Karpas-422 (cell line): Measurements from ENCODE around the gene KEAP1. TPM values are rescaled to one million over a fixed set of nuclear protein-coding genes. Genes with fewer than 3 reads are reported as not detected.
"Not testable (repeated sequence)": the region's sequence is repeated elsewhere in the genome, so short reads cannot be mapped to it uniquely, and the experiment has no call there.

Experiments used
- DNase-seq: peaks from one replicate; pipeline ENCODE4 v3.0.0-alpha.2; 2015
- H2AFZ ChIP-seq: fragments of 200-600 bp; sonication (generic); 2 replicates; pipeline ENCODE4 v1.6.1; 2014; ENCODE audit warnings: antibody characterized with exemption, low read length, mixed read lengths
- H3K27ac ChIP-seq: fragments of 200-600 bp; sonication (generic); 2 replicates; pipeline ENCODE4 v1.5.1; 2014; ENCODE audit warnings: mild to moderate bottlenecking, low read length, moderate library complexity
- H3K27me3 ChIP-seq: fragments of 200-600 bp; sonication (generic); 2 replicates; pipeline ENCODE4 v1.6.1; 2014; ENCODE audit warnings: low read length, mixed read lengths
- H3K36me3 ChIP-seq: fragments of 200-600 bp; sonication (generic); 2 replicates; pipeline ENCODE4 v1.6.1; 2014; ENCODE audit warnings: low read length, mixed read lengths; ENCODE audit not compliant: insufficient read depth
- H3K4me1 ChIP-seq: fragments of 200-600 bp; sonication (generic); 2 replicates; pipeline ENCODE4 v1.6.1; 2014; ENCODE audit warnings: mild to moderate bottlenecking, low read length, mixed read lengths
- H3K4me2 ChIP-seq: fragments of 200-600 bp; sonication (generic); 2 replicates; pipeline ENCODE4 v1.6.1; 2014; ENCODE audit warnings: low read length, low read depth, mild to moderate bottlenecking; ENCODE audit not compliant: poor library complexity, severe bottlenecking
- H3K4me3 ChIP-seq: fragments of 200-600 bp; sonication (generic); 2 replicates; pipeline ENCODE4 v1.5.1; 2014; ENCODE audit warnings: mild to moderate bottlenecking, antibody characterized with exemption, low read length, mixed read lengths
- H3K79me2 ChIP-seq: fragments of 200-600 bp; sonication (generic); 2 replicates; pipeline ENCODE4 v1.6.1; 2014; ENCODE audit warnings: mild to moderate bottlenecking, low read length, mixed read lengths
- H3K9ac ChIP-seq: fragments of 200-600 bp; sonication (generic); 2 replicates; pipeline ENCODE4 v1.6.0; 2014; ENCODE audit warnings: low read length
- H3K9me2 ChIP-seq: fragments of 200-600 bp; sonication (generic), shearing (Covaris generic); replicated peaks from 2 replicates; pipeline ENCODE4 v1.6.0; 2014; ENCODE audit warnings: mild to moderate bottlenecking, low read length, moderate library complexity; ENCODE audit not compliant: insufficient read depth
- H3K9me3 ChIP-seq: fragments of 300-700, 200-600 bp; sonication (generic); 2 replicates; pipeline ENCODE4 v1.6.1; 2014; ENCODE audit warnings: low read length, mixed read lengths
- H4K20me1 ChIP-seq: fragments of 200-600 bp; sonication (generic); 2 replicates; pipeline ENCODE4 v1.6.1; 2014; ENCODE audit warnings: mild to moderate bottlenecking, antibody characterized with exemption, low read length, low read depth; ENCODE audit not compliant: insufficient read depth
- total RNA-seq: library from RNA; depleted of rRNA; stranded (reverse); fragments of >200 nt; shearing (Covaris generic); gene quantifications from 2 replicates; pipeline ENCODE4 v1.2.3, GENCODE V29; 2014; ENCODE audit warnings: low replicate concordance; rRNA removed

KEAP1 gene
- 25.0 and 53.9 TPM in 2 replicates for total RNA-seq

- Histone ChIP-seq H3K4me1 (peaks cover 11% of the 10 kb centered on the region), H3K9ac (peak within 1 kb of the TSS; percentile 88), H2AFZ (peak within 1 kb of the TSS; percentile 53; the same call in 1 of the 2 replicates), H3K36me3 (peaks cover 14% of the 10 kb centered on the region), H3K27ac (peak within 1 kb of the TSS; percentile 79), H3K27me3 (no peaks in the 10 kb centered on the region), H3K9me2 (no peaks in the 10 kb centered on the region), H3K79me2 (peaks cover 41% of the 10 kb centered on the region), H3K4me2 (peak within 1 kb of the TSS; percentile 88), H4K20me1 (peaks cover 10% of the 10 kb centered on the region; the same call in 1 of the 2 replicates), H3K9me3 (no peaks in the 10 kb centered on the region), H3K4me3 (peak within 1 kb of the TSS; percentile 87)
- peak; percentile 81 for DNase-seq
Measured at GRCh38 chr19:10503002-10503789, at the start of gene KEAP1. Gene KEAP1, minus strand, starts transcription at chr19:10503356. Its CDS starts 3,323 bp downstream, at chr19:10500033.

- H3K27ac ChIP-seq, result no peak overlapping the region
- no peak overlapping the region for H2AFZ ChIP-seq
- peak; percentile 87 for DNase-seq
- H3K9me3 ChIP-seq, result no peaks in the 10 kb centered on the region
- H3K9ac ChIP-seq, result no peak overlapping the region
- peaks cover 26% of the 10 kb centered on the region for H3K36me3 ChIP-seq
- no peaks in the 10 kb centered on the region for H3K79me2 ChIP-seq
- H4K20me1 ChIP-seq, result no peaks in the 10 kb centered on the region
- no peaks in the 10 kb centered on the region for H3K4me1 ChIP-seq
- H3K4me3 ChIP-seq, result no peak overlapping the region
- H3K27me3 ChIP-seq, result no peaks in the 10 kb centered on the region
- no peak overlapping the region for H3K4me2 ChIP-seq
- no peaks in the 10 kb centered on the region for H3K9me2 ChIP-seq
Measured at GRCh38 chr19:10552510-10553053, 49.4 kb upstream of the KEAP1 start.

- Histone ChIP-seq H3K4me2 (no peak overlapping the region), H3K9me3 (no peaks in the 10 kb centered on the region), H3K27me3 (no peaks in the 10 kb centered on the region), H3K9ac (no peak overlapping the region), H3K4me3 (no peak overlapping the region), H3K79me2 (no peaks in the 10 kb centered on the region), H3K36me3 (peaks cover 29% of the 10 kb centered on the region), H4K20me1 (no peaks in the 10 kb centered on the region), H3K4me1 (no peaks in the 10 kb centered on the region), H3K9me2 (no peaks in the 10 kb centered on the region), H3K27ac (no peak overlapping the region), H2AFZ (no peak overlapping the region)
- DNase-seq, result peak; percentile 85
Measured at GRCh38 chr19:10551698-10552301, 48.6 kb upstream of the KEAP1 start.

GRCh38 chr19:10551006-10551405 is 47.9 kb upstream of the KEAP1 start:
- H3K4me1 ChIP-seq, H2AFZ ChIP-seq, H3K4me3 ChIP-seq, H3K27me3 ChIP-seq, H3K9me2 ChIP-seq, H4K20me1 ChIP-seq, H3K79me2 ChIP-seq, H3K9ac ChIP-seq, H3K4me2 ChIP-seq, H3K9me3 ChIP-seq, H3K27ac ChIP-seq, DNase-seq: not testable (repeated sequence)
- peaks cover 27% of the 10 kb centered on the region for H3K36me3 ChIP-seq

GRCh38 chr19:10550336-10550735 is 47.2 kb upstream of the KEAP1 start:
- H3K27me3 ChIP-seq, result no peaks in the 10 kb centered on the region
- H3K9me2 ChIP-seq, result no peaks in the 10 kb centered on the region
- H3K36me3 ChIP-seq, result peaks cover 26% of the 10 kb centered on the region
- no peaks in the 10 kb centered on the region for H3K9me3 ChIP-seq
- H2AFZ ChIP-seq, result no peak overlapping the region
- DNase-seq, result peak; percentile 44
- H3K79me2 ChIP-seq, result 0 out of 2 replicates have a peak, but pooled peaks cover 3% of the 10 kb centered on the region
- no peaks in the 10 kb centered on the region for H4K20me1 ChIP-seq
- no peak overlapping the region for H3K27ac ChIP-seq
- H3K9ac ChIP-seq, result no peak overlapping the region
- no peak overlapping the region for H3K4me3 ChIP-seq
- H3K4me2 ChIP-seq, result no peak overlapping the region
- no peaks in the 10 kb centered on the region for H3K4me1 ChIP-seq

GRCh38 chr19:10549733-10550132 is 46.6 kb upstream of the KEAP1 start:
- Histone ChIP-seq H3K9me3 (no peaks in the 10 kb centered on the region), H3K27ac (no peak overlapping the region), H3K4me3 (no peak overlapping the region), H3K4me1 (peaks cover 3% of the 10 kb centered on the region), H3K36me3 (peaks cover 25% of the 10 kb centered on the region), H3K9me2 (no peaks in the 10 kb centered on the region), H3K9ac (no peak overlapping the region), H2AFZ (no peak overlapping the region), H3K27me3 (no peaks in the 10 kb centered on the region), H4K20me1 (no peaks in the 10 kb centered on the region), H3K4me2 (no peak overlapping the region), H3K79me2 (peaks cover 6% of the 10 kb centered on the region)
- DNase-seq, result peak; percentile 37

- Histone ChIP-seq H3K9me2 (no peaks in the 10 kb centered on the region), H3K4me3 (no peak overlapping the region), H3K9ac (no peak overlapping the region), H3K36me3 (peaks cover 20% of the 10 kb centered on the region), H4K20me1 (no peaks in the 10 kb centered on the region), H2AFZ (no peak overlapping the region), H3K27ac (no peak overlapping the region), H3K27me3 (no peaks in the 10 kb centered on the region), H3K79me2 (peaks cover 15% of the 10 kb centered on the region), H3K4me2 (no peak overlapping the region), H3K9me3 (no peaks in the 10 kb centered on the region), H3K4me1 (peaks cover 7% of the 10 kb centered on the region)
- peak; percentile 10 for DNase-seq
Measured at GRCh38 chr19:10548746-10549276, 45.7 kb upstream of the KEAP1 start.

- H3K27me3 ChIP-seq, result no peaks in the 10 kb centered on the region
- DNase-seq, result no peak
- H3K9ac ChIP-seq, result no peak overlapping the region
- no peak overlapping the region for H3K4me3 ChIP-seq
- H3K4me1 ChIP-seq, result peaks cover 19% of the 10 kb centered on the region
- no peaks in the 10 kb centered on the region for H3K9me2 ChIP-seq
- H4K20me1 ChIP-seq, result no peaks in the 10 kb centered on the region
- H2AFZ ChIP-seq, result no peak overlapping the region
- H3K9me3 ChIP-seq, result no peaks in the 10 kb centered on the region
- H3K27ac ChIP-seq, result no peak overlapping the region
- no peak overlapping the region for H3K4me2 ChIP-seq
- peaks cover 15% of the 10 kb centered on the region for H3K79me2 ChIP-seq
- peaks cover 10% of the 10 kb centered on the region; the same call in 1 of the 2 replicates for H3K36me3 ChIP-seq
Measured at GRCh38 chr19:10546817-10547216, 43.7 kb upstream of the KEAP1 start.
